Aorta (tissue), 5 donors: Measurements from ENCODE around the gene NDST1. TPM values are rescaled to one million over a fixed set of nuclear protein-coding genes. Genes with fewer than 3 reads are reported as not detected.
A peak's percentile ranks its signal among the peaks of the same experiment; 100 is the strongest.

ENCODE experiments used
- ATAC-seq: fragments of 200-7000 bp; cut with Tn5 transposase; one replicate; pipeline ENCODE4 v1.9.1; 2022; ENCODE audit warnings: moderate library complexity; ENCODE audit not compliant: low FRiP score
- DNase-seq, 2 donors: peaks; one replicate each; pipeline ENCODE4 v3.0.0-alpha.2; 2020
- H3K27ac ChIP-seq, 2 donors: one replicate each; pipeline ENCODE4 v1.5.1; 2013; ENCODE audit warnings: low read length in 2 of 2, mild to moderate bottlenecking in 2 of 2, moderate library complexity in 2 of 2, control low read depth in 1 of 2, inconsistent platforms in 1 of 2, low read depth in 1 of 2
- H3K27me3 ChIP-seq, 2 donors: one replicate each; pipeline ENCODE4 v1.6.1; 2013; ENCODE audit warnings: control low read depth in 1 of 2, low read length in 1 of 2, mild to moderate bottlenecking in 1 of 2, moderate library complexity in 1 of 2; ENCODE audit not compliant: insufficient read depth in 2 of 2, control insufficient read depth in 1 of 2
- H3K36me3 ChIP-seq, 2 donors: one replicate each; pipeline ENCODE4 v1.6.1; 2013; ENCODE audit warnings: control low read depth in 1 of 2, low read length in 1 of 2, mild to moderate bottlenecking in 1 of 2; ENCODE audit not compliant: insufficient read depth in 2 of 2, control insufficient read depth in 1 of 2
- H3K4me1 ChIP-seq, 2 donors: one replicate each; pipeline ENCODE4 v1.6.1; 2013; ENCODE audit warnings: low read length in 2 of 2, control low read depth in 1 of 2, mild to moderate bottlenecking in 1 of 2, moderate library complexity in 1 of 2; ENCODE audit not compliant: insufficient read depth in 2 of 2, control insufficient read depth in 1 of 2
- H3K4me3 ChIP-seq, 2 donors: one replicate each; pipeline ENCODE4 v1.5.1; 2013; ENCODE audit warnings: low read length in 2 of 2, control low read depth in 1 of 2, mild to moderate bottlenecking in 1 of 2
- H3K9me3 ChIP-seq: one replicate; pipeline ENCODE4 v1.6.1; 2013; ENCODE audit warnings: mild to moderate bottlenecking, low read length; ENCODE audit not compliant: control insufficient read depth
- WGBS, 2 donors: extraction: QIAGEN DNeasy Blood & Tissue Kit; methylation state at CpG; one replicate each; pipeline ENCODE4 v1.1.7; 2013; 5-methylcytosine and 5-hydroxymethylcytosine counted together
- intact Hi-C, 2 donors: fragments of 100-400 bp; cut with DNase I; formaldehyde crosslinking; loops; one replicate each; pipeline versions ENCODE4 v1.14.2 to v1.15.0; 2022
- polyA plus RNA-seq, 2 donors: library from polyadenylated mRNA; stranded (reverse); fragments of 200-250 nt; gene quantifications; one replicate each; pipeline ENCODE4 v1.2.3, GENCODE V29; 2013
- total RNA-seq, 2 donors: library from RNA; stranded (reverse); fragmentation: NEBNext Ultra II Directional; extraction: Animal tissue kit (Norgen Biotek cat#: 25700); gene quantifications; one replicate each; pipeline ENCODE4 v1.2.1, GENCODE V29; 2021
- donor health status: healthy with polysubstance abuse.
- donor health status: Bipolar disorder and iron deficiency.
- donor health status: DM: no; HTN: no; CAD: no.
- donor health status: DM: no; HTN: no; CAD: no.
- donor health status: DM: yes; HTN: yes; CAD: no.

Gene NDST1
- total and polyA plus RNA-seq, 4 donors = 10.4 to 116 (median 43.1) TPM

GRCh38 chr5:150508277-150508640 lies 328 bp downstream of the NDST1 start:
- Histone ChIP-seq H3K27me3 (no peaks in the 10 kb centered on the region), H3K4me3 (no peak overlapping the region), H3K36me3 (no peaks in the 10 kb centered on the region), H3K4me1 (peaks cover 2 to 8% of the 10 kb centered on the region in 2 donors), H3K9me3 (no peaks in the 10 kb centered on the region), H3K27ac (peak overlapping the region; percentile 54 to 85)
- WGBS, 2 donors = 5 to 13% methylated on average over 2 of the region's 2 CpGs
- no peak for ATAC-seq
- intact Hi-C loops = no loop called here
- no peak for DNase-seq

- Histone ChIP-seq H3K27ac (peak overlapping the region; percentile 49 to 85), H3K27me3 (no peaks in the 10 kb centered on the region), H3K9me3 (no peaks in the 10 kb centered on the region), H3K4me3 (no peak overlapping the region), H3K36me3 (no peaks in the 10 kb centered on the region), H3K4me1 (peaks cover 2 to 8% of the 10 kb centered on the region in 2 donors)
- intact Hi-C loops = no loop called here
- no peak for ATAC-seq
- no peak for DNase-seq
- 42 to 55% methylated on average over 4 of the region's 4 CpGs for WGBS, 2 donors
Measured at GRCh38 chr5:150508828-150509227, 897 bp downstream of the NDST1 start.

GRCh38 chr5:150509992-150510391 lies 2.1 kb downstream of the NDST1 start:
- H3K9me3 ChIP-seq = no peaks in the 10 kb centered on the region
- ATAC-seq (no peak), DNase-seq (no peak)
- H3K4me1 ChIP-seq = peaks cover 2 to 8% of the 10 kb centered on the region in 2 donors
- H3K4me3 ChIP-seq = no peak overlapping the region
- H3K27ac ChIP-seq = no peak overlapping the region
- 82 to 85% methylated on average over 7 of the region's 7 CpGs for WGBS, 2 donors
- no peaks in the 10 kb centered on the region for H3K36me3 ChIP-seq
- intact Hi-C loops = no loop called here
- H3K27me3 ChIP-seq = no peaks in the 10 kb centered on the region

GRCh38 chr5:150510460-150511263 lies 2.7 kb downstream of the NDST1 start:
- Histone ChIP-seq H3K9me3 (no peaks in the 10 kb centered on the region), H3K27me3 (no peaks in the 10 kb centered on the region), H3K4me3 (no peak overlapping the region), H3K36me3 (no peaks in the 10 kb centered on the region), H3K4me1 (peaks cover 2 to 8% of the 10 kb centered on the region in 2 donors), H3K27ac (peak overlapping the region in 1 of 2 donors; percentile 19)
- no peak for ATAC-seq
- WGBS, 2 donors = 64 to 68% methylated on average over 12 of the region's 12 CpGs
- intact Hi-C loops = no loop called here
- no peak for DNase-seq

GRCh38 chr5:150511578-150512367 lies 3.8 kb downstream of the NDST1 start:
- peaks cover 2 to 8% of the 10 kb centered on the region in 2 donors for H3K4me1 ChIP-seq
- ATAC-seq = no peak
- DNase-seq = peak in 1 of 2 donors; percentile 63
- WGBS, 2 donors = 42 to 53% methylated on average over 6 to 7 of the region's 7 CpGs
- no peaks in the 10 kb centered on the region for H3K27me3 ChIP-seq
- H3K27ac ChIP-seq = peak overlapping the region in 1 of 2 donors; percentile 14
- intact Hi-C loops = no loop called here
- no peak overlapping the region for H3K4me3 ChIP-seq
- no peaks in the 10 kb centered on the region for H3K9me3 ChIP-seq
- H3K36me3 ChIP-seq = no peaks in the 10 kb centered on the region

- H3K27me3 ChIP-seq = no peaks in the 10 kb centered on the region
- peaks cover 2 to 6% of the 10 kb centered on the region in 2 donors for H3K4me1 ChIP-seq
- peak; percentile 40 for ATAC-seq
- no peaks in the 10 kb centered on the region for H3K9me3 ChIP-seq
- 57 to 59% methylated on average over 6 of the region's 6 CpGs for WGBS, 2 donors
- no peaks in the 10 kb centered on the region for H3K36me3 ChIP-seq
- intact Hi-C loops = no loop called here
- no peak overlapping the region for H3K4me3 ChIP-seq
- H3K27ac ChIP-seq = no peak overlapping the region
- no peak for DNase-seq
Measured at GRCh38 chr5:150512368-150512747, 4.4 kb downstream of the NDST1 start.

GRCh38 chr5:150513375-150514309 lies 5.7 kb downstream of the NDST1 start:
- no peak overlapping the region for H3K4me3 ChIP-seq
- H3K27me3 ChIP-seq = no peaks in the 10 kb centered on the region
- H3K9me3 ChIP-seq = no peaks in the 10 kb centered on the region
- intact Hi-C loops = no loop called here
- DNase-seq (no peak), ATAC-seq (no peak)
- H3K36me3 ChIP-seq = no peaks in the 10 kb centered on the region
- WGBS, 2 donors = 85 to 90% methylated on average over 15 of the region's 15 CpGs
- peaks cover under 1 to 2% of the 10 kb centered on the region in 2 donors for H3K4me1 ChIP-seq
- H3K27ac ChIP-seq = peak overlapping the region in 1 of 2 donors; percentile 19

- no peak for DNase-seq
- Histone ChIP-seq H3K27ac (peak overlapping the region in 1 of 2 donors; percentile 39), H3K4me3 (no peak overlapping the region), H3K27me3 (no peaks in the 10 kb centered on the region), H3K4me1 (peaks cover 0 to 2% of the 10 kb centered on the region in 2 donors), H3K9me3 (no peaks in the 10 kb centered on the region), H3K36me3 (no peaks in the 10 kb centered on the region)
- WGBS, 2 donors = 15 to 19% methylated on average over 3 of the region's 3 CpGs
- intact Hi-C loops = no loop called here
- no peak for ATAC-seq
Measured at GRCh38 chr5:150514708-150515211, 6.8 kb downstream of the NDST1 start.
